NCI-H128 (cell line): ENCODE results near the gene RAB11FIP3.

Source experiments
- DNase-seq: peaks from one replicate; lab custom pipeline; 2025; ENCODE audit not compliant: unreplicated experiment; lab: John Stamatoyannopoulos, UW

RAB11FIP3 gene

DNA sequence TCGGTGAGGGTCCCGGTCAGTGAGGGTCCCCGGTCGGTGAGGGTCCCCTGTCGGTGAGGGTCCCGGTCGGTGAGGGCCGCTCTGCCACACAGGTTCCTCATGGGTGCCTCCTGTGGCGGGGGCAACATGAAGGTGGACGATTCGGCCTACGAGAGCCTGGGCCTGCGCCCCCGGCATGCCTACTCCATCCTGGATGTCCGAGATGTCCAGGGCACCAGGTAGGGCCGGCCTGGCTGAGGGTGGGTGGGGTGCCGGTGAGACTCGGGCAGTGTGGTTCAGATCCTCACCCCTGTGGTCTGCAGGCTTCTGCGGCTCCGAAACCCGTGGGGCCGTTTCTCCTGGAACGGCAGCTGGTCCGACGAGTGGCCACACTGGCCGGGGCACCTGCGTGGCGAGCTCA, 125.8 kb downstream of the RAB11FIP3 start:
- DNase-seq = no peak

DNA sequence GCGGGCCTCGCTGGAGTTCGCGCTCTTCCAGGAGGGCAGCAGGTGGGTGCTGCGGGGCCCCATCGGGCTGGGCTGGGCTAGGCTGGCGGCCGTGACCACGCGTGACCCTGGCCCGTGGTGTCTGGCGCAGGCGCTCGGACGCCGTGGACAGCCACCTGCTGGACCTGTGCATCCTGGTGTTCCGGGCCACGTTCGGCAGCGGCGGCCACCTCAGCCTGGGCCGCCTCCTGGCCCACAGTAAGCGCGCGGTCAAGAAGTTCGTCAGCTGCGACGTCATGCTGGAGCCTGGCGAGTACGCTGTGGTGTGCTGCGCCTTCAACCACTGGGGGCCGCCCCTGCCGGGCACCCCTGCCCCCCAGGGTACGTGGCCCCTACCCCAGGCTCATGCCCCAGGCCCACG, 126.7 kb downstream of the RAB11FIP3 start:
- DNase-seq = no peak

DNA sequence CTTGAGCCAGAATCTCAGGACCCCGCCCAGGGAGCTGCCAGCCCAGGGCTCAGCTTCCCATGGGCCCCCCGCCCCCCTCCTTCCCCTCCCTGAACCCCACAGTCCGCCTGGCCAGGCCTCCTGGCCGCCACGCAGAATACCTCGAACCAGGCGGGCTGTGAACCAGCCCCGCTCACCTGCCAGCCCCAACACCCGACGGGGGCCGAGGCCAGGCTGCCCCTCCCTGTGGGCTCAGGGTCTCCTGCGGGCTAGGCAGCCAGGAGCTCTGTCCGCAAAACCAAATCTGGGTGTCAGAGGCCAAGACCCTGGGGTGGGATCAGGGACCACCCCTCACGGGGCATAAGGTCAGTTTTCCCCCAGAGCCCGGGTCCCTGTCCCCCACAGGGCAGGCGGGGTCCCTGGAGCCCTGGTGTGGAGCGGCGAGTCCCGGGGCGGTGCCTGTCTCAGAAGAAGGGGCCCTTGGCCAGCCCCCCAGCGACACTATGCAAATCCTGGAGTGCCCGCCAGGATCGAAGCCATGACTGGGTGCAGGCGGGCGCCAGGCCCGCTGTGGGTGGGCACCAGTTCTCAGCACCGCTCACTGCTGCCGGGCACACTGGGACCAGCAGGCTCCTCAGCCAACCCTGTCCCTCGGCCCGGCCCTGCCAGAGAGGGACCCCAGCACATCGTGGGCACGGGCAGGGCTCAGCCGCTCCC, 128.3 kb downstream of the RAB11FIP3 start:
- no peak for DNase-seq

DNA sequence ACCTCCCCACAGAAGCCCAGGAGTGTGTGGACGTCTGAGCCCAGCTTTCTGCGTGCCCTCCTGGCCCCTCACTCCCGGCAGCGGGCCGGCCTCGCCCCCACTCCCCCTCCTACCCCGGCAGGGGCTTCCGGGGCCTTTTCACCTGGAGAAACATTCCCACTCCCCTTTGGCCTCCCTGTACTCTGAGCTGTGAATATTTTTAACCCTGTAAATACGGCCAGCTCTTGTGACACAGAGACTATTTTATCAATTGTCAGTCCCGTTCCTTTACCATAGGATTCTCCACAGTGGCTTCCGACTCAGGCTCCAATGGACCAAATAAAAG, 128.8 kb downstream of the RAB11FIP3 start:
- no peak for DNase-seq

DNA sequence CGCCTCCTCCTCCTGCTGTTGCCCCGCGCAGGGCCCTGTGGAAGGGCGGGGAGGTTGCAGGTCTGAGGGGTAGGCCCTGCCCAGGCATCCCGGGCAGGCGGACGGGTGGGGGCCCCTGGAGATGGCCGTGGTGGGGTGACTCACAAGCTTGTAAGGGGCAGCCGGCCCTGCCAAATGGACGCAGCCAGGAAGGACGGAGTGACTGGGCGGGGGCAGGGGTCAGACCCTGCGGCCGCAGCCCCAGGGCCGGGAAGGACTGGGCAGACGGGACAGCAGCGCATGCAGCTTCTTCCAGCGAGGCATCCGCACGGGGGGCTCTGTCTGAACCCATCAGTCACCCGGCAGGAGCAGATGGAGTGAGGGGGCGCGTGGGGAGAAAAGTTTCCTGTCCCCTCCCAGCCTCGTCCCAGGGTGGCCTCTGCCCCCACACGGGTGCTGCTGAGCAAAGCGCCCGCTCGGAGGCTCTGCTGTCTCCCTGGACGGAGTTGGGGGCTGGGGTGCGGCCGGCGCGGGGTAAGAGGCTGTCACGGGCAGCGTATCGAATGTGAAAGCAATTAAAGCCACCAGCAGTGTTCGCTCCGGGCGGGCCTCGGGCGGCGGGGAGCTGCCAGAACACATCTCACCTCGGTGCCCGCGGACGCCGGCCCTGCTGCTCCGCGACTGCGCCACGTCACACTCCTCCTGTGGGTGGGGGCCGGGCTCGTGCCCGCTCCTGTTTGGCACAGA, 129.4 kb downstream of the RAB11FIP3 start:
- DNase-seq = no peak

DNA sequence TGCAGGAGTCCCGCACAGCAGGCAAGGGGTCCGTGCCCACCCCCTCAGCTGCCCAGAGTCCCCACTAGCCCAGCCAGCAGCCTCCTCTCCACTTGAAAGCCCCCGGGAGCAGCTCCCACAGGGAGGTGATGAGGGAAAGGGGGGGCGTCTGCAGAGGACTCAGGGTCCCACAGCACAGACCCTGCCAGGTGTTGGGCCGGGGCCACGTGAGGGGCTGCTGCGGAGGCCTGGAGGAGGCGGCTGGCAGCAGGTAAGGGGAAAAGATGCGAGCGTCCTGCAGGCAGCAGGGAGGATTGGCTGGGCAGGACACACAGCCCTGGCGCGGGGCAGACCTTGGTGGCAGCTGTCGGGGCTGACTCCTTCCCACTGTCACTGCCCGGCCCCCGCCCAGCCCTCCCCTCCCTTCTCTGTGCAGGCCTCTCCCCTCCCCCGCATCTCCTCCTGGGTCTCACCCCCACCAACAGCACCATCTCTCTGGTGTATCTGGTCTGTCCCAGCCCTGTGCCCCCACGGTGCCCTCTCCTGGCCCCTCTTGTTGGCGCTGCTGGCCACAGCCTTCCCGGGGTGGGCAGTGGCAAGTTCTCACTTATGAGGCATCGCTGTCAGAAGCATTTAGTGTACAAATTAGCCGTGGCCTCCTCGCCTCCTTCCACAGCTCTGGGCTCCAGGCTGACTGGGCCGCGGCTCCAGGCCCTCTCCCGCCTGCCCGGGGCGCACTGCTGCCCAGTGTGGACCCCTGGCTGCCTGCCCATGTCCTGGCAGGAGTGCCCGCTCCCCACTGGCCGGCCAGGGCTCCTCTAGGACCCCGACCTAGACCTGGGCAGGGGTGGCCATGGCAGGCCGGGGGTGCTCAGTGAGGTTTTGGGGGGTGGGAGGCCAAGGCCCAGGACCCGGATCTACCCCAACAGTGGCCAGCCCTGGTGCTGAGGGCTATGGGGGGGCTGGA, 130.4 kb downstream of the RAB11FIP3 start:
- no peak for DNase-seq

DNA sequence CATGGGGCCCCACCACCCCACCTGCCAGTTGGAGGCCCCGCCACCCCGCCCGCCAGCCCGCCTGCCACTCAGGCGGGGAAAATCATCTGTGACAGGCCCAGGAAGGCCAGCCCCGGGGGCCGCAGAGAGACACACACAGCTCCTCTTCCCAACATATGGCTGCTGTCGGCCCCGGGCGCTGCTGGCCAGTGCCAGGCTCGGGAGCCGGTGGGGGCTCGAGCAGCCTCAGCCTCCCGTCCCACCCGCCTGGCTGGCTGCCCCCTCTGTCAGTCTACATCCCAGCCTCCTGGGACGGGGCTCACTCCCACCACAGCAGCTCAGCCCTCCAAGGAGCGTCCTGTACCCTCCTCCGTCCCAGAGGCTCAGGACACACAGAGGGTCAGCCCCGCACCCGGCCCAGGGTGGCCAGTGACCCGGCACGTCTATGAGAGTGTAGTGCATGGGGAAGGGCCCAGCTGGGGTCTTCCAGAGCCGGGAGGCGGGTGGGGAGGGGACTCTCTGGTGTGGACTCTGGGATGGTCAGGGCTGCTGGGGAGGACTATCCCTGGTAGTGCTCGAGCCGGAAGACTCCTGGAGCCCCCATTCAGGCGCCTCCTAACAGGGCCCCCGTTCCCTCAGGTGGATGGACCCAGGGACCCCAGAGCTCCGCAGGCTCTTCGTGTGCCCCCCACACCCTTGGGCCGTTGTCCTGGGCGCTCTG, 131.2 kb downstream of the RAB11FIP3 start:
- no peak for DNase-seq

DNA sequence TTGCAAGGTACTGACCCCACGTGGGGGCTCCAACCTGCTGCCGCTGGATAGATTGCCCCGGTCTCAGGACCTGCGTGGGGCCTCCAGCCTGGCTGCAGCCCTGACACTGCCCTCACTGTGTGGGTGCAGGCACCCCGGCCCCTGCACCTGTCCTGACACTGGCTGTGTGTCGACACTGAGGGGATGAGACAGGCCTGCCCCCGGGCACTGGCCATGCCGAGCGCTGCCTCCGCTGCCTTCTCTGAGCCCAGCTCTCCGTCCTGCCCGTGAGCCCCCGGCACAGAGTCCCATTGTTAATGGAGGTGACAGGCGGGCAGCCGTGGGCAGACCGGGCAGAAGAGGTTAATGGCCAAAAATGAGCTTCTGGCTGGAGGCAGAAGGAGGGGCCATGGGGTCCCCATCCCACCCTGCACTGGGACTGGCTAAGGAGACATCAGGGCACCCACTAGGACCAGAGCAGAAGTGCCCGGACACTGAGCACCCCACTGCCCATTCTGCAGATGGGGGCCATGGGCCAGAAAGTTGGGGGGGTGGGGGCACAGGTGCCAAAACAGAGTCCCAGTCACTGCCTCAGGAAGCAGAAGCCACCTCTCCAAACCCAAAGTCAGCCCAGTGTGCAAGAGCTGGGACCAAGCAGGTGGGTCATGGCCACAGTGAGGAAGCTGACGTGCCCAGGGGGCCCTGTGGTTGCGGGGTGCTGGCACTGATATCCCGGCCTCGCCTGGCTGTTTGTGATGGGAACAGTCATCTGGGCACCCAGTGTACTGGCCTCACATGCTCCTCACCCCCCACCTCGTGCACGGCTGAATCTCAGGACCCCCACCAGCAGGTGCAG, 132.2 kb downstream of the RAB11FIP3 start:
- no peak for DNase-seq

DNA sequence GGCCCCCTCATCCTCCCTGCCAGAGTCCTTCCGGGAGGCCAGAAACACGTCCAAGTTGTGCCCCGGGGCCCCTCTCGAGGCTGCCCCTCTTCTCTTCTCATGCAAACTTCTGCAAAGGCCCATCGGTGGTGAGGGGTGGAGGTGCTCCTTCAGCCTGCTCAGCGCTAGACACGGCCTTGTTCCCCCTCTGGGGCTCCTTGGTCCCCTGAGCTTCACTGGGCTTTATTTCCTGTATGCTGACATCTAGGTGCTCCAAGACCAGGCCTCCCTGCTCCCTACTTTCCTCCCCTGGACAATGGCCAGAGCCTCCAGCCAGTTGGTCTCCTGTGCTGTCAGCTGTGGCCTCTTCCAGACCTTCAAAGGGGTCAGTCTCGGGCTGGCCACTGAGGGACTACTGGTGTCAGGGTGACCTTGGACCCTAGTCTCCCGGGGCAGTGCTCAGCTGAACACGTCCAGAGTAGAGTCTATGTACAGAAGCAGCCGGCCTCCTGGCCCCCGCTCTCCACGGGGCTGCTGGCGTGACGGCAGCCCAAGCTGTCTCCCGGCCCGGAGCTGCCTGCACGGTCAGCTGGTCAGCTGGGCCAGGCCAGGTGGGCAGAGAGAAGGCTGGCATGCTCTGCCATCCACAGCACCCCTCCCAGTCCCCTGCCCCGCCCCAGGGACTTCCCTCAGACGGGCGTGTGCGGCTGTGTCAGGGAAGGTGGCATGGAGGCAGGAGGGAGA, 133.0 kb downstream of the RAB11FIP3 start:
- DNase-seq = no peak

DNA sequence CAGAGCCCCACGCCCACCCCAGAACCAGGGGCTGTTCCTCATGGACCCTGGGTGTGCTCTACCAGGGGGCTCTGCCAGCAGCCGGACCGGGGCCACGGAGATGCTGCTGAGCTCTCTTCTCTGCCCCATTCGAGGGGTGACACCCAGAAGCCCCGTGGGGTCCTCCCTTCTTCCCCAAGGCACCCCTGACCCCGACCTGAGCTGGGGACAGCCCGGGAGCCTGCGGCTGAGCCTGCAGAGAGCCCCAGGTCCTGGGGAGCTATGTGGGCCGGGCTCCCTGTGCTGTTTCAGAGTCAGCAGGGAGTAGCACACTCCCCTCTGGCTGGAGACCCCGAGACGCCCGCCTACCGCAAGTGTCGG, 133.6 kb downstream of the RAB11FIP3 start:
- DNase-seq = no peak

DNA sequence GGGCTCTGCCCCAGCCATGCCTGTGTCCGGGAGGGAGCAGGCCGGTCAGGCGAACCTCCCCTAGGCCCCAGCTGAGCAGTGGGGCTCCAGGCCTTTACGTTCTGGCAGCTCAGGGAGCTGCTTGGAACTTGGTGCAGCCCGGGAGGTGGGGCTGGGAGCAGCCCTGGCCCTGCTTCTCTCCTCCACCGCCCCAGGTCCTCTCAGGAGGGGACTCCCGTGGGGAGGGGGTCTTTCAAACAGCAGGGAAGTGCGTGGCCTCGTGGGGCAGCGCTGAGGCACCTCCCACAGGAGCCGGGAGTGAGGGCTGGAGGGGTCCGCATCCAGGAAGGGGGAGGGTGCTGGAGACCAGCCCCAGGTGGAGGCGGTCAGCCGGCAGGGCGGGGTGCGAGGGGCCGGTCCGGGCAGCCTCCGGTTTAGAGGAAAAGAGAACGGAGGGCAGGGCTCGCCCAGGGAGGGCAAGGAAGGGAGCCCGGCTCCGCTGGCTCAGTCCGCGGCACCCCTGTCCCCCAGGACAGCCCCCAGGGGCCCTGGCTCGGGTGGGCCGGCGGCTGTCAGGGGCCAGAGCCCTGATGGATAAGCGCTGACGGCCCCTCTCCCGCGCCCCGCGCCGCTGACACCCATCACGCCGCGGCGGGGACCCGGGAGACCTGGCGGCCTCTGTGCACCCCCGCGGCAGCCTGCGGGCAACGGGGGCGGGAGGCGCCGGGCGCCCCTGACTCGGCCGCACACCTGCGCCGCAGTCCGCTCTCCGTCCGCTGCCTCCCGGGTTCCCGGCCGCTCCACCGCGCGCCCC, 134.2 kb downstream of the RAB11FIP3 start:
- DNase-seq = no peak

DNA sequence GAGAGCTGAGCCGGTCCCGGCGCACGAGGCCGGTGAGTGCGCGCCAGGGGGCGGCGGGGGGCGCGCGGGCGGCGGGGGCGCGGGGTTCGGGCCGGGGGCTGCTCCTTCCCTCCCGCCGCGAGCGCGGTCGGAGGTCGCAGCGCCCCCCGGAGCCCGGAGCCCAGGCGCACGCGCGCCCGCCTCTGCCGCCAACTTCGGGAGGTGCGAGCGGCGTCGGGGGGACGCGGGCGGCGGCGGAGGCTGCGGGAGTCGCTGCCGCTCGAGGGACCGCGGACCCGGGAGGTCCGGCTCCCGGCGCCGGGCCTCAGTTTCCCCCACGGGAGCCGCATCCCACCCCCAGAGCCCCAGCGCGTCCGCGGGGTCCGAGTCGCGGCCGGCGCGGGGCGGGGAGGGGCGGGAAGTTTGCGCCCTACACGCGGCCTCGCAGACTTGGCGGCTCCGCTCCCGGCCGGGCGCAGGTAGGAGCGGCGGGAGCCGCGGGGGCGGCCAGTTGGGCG, 134.8 kb downstream of the RAB11FIP3 start, which contains the start of gene PRR35:
Gene PRR35, plus strand, starts transcription at position 191 of the 497 bp plus-strand sequence. CDS start 2,901 bp downstream, outside the sequence.
- DNase-seq = no peak

DNA sequence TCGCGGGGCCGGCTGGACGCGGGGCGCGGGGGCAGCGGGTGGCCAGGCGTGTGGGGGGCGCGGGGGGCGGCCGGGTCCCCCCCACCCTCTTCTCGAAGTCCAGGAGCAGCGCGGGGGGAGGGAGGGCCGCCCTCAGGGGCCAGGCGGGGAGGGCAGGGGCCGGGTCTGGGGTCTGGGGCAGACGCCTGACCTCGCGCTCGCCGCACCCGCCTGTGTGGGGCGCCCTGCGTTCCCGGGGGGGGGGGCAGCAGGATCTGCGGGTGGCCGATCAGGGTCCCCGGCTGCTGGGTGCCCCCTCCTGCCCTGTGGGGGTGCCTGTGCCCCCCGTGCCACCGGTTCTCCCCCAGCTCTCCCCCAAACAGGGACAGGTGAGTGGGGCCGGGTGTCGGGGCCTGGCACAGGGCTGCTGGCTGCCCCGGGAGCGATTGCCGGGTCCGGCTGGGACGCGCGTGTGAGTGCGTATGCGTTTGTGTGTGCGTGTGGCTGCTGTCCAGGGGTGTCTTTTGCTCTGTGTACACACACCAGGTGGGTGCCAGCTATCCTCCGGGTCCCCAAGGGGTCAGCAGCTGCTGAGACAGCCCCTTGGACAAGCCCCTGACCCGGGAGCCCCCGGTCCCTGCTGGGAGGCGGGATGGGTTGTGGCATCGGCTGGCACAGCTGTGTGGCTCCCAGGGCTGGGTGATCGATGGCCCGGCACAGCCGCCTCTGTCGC, 135.4 kb downstream of the RAB11FIP3 start:
- no peak for DNase-seq

DNA sequence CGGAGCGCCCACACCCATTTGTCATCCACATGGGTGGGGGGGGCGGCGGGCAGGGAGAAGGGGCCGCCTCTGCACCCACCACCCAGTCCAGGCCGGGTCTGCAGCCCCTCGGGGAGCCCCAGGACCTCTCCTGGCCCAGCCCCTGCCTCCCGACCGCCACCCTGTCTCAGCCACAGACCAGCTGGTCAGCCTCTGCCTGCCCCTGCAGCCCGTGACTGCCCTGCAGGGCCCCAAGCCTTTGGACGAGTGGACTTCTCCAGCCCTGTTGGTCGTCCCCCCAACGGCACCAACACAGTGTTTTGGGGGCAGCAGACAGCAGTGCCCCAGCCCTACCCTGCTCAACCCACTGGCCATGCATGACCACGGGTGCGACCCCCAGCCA, 136.0 kb downstream of the RAB11FIP3 start:
- no peak for DNase-seq

DNA sequence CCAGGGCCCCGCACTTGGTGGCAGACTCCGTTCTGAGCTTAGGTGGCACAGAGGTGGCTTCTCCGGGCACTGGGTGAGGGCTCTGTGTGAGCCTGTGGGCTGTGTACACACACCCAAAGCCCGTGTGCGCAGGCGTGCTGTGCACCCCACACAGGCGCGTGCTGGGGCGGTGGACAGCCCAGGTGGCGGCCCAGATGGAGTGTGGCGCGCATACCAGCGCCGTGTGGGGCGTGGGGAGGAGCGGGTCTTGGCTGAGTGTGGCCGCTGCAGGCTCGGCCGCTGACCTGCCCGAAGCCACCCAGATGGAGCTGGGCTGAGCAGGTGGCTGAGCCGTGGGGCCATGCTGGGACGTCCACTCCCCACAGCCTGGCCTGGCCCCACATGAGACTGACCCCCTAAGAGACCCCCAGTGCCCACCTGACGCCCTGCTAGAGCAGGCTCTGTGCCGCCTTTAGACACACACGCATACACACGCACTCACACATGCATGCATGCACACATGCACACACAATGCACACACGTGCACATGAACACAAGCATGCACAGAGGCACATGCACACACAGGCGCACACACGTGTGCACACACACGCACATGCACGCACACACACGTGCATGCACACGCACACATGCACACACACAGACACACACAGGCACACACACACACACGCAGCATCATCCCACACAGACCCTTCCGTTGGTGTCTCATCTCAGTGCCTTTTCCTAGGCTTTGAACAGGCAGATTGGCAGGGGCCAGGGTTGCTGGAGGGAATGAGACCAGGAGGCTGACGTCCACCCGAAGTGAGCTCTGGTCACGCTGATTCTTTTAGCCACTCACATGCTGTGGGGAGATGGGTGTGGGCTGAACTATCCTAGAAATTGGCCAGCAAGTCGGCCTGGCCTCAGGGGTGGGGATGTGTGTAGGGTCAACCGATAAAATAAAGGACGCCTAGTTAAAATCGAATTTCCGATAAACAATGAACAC, 136.8 kb downstream of the RAB11FIP3 start:
- DNase-seq = no peak

DNA sequence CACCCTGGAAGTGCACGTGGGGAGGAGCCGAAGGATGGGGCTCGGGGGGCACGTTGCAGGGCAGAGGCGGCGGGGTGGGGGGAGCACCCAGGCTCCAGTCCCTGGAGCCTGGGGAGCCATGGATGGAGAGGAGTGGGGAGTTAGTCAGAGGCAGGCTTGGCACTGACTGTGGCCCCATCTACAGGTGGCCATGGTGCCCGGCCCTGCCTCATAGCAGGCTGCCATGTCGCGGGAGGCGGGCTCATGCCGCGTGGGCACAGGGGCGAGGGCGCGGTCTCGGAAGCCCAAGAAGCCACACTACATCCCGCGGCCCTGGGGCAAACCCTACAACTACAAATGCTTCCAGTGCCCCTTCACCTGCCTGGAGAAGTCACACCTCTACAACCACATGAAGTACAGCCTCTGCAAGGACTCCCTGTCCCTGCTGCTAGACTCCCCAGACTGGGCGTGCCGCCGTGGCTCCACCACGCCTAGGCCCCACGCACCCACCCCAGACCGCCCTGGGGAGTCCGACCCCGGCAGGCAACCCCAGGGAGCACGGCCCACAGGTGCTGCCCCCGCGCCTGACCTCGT, 137.7 kb downstream of the RAB11FIP3 start:
- DNase-seq = no peak
